ENCODE data around the gene AGBL1.
A peak's percentile ranks its signal among the peaks of the same experiment; 100 is the strongest.
"Not testable (repeated sequence)": the region's sequence is repeated elsewhere in the genome, so short reads cannot be mapped to it uniquely, and the experiment has no call there.

The AGBL1 gene

GRCh38 chr15:86121568-86122225, 42.0 kb downstream of the AGBL1 start:
- no peak for DNase-seq
- TF ChIP-seq POLR2A (IDR thresholded peaks at IDR 0.05; ENCODE audit: low read length) (no peak), GATA1 (IDR thresholded peaks at IDR 0.05; ENCODE audit: low read depth, low read length) (no peak)

- DNase-seq, result not testable (repeated sequence)
Observed at GRCh38 chr15:86122691-86123391, 43.2 kb downstream of the AGBL1 start.

DNA sequence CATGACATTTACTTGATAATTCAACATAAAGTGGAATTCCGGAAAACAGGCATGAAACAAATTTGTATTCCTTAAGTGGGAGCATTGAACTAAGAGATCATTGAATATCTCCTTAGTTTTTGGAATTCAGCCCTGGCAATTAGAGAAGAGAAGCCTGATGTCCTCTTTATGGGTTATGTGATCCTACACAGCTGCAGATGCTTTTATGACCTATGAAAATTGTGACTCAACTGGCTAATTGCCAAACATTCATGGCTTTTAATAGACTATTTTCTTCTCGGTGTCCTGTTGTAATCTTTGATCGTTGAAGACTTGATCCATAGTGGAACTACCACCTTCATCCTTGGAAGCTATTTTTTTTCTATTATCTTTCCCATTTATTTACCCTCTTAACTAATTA, 46.1 kb downstream of the AGBL1 start:
- no peak for TF ChIP-seq GATA1 (IDR thresholded peaks at IDR 0.05; ENCODE audit: low read depth, low read length)
- TF ChIP-seq POLR2A (IDR thresholded peaks at IDR 0.05; ENCODE audit: low read length), result no peak
- no peak for DNase-seq

GRCh38 chr15:86127547-86127946, 47.9 kb downstream of the AGBL1 start:
- no peak for DNase-seq
- no peak for TF ChIP-seq POLR2A (IDR thresholded peaks at IDR 0.05; ENCODE audit: low read length)
- no peak for TF ChIP-seq GATA1 (IDR thresholded peaks at IDR 0.05; ENCODE audit: low read depth, low read length)

GRCh38 chr15:86135041-86135440, 55.4 kb downstream of the AGBL1 start:
- TF ChIP-seq POLR2A (IDR thresholded peaks at IDR 0.05; ENCODE audit: low read length) (no peak), GATA1 (IDR thresholded peaks at IDR 0.05; ENCODE audit: low read depth, low read length) (no peak)
- no peak for DNase-seq

DNA sequence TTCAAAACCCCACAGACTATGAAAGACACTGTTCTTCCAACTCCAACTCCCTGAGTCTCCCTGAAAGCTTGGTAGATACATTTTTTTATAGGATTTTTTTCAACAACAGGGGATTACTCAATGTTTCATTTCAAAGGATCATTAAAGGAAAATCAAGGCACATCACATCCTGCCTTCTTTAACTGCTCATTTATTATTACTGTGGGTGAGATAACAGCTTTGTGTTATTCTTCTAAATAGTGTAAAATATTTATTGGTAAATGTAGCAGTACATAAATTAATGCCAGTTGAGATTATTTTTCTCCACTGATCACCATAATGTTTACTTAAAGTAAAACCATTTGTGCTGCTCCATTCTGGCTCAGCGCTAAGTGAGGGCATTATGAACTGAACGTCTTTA, 57.2 kb downstream of the AGBL1 start:
- no peak for DNase-seq
- TF ChIP-seq GATA1 (IDR thresholded peaks at IDR 0.05; ENCODE audit: low read depth, low read length), result no peak
- no peak for TF ChIP-seq POLR2A (IDR thresholded peaks at IDR 0.05; ENCODE audit: low read length)

- DNase-seq, result no peak
- TF ChIP-seq POLR2A (IDR thresholded peaks at IDR 0.05; ENCODE audit: low read length) (no peak), GATA1 (IDR thresholded peaks at IDR 0.05; ENCODE audit: low read depth, low read length) (no peak)
Observed at GRCh38 chr15:86138798-86139197, 59.1 kb downstream of the AGBL1 start.

DNA sequence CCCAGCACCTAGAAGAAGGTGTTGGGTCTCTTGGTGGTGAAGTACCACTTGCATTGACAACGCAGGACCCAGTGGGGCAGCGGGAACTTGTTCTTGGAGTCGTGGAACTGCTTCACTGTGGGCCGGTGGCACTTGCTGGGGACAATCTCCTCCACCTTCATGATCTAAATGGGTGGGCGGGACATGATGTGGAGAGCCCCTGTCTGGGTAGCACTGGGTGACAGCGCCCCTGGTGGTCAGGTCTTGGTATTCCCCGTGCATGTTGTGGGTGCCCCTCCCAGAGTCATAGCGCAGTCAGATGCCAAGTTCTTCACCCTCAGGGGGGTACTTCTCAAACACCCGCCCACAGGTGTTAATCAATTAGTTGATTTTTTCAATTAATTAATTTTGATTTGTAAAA, 60.2 kb downstream of the AGBL1 start:
- no peak for TF ChIP-seq GATA1 (IDR thresholded peaks at IDR 0.05; ENCODE audit: low read depth, low read length)
- no peak for TF ChIP-seq POLR2A (IDR thresholded peaks at IDR 0.05; ENCODE audit: low read length)
- peak; percentile 8 to 23 for DNase-seq

- DNase-seq, result no peak
- TF ChIP-seq GATA1 (IDR thresholded peaks at IDR 0.05; ENCODE audit: low read depth, low read length) (no peak), POLR2A (IDR thresholded peaks at IDR 0.05; ENCODE audit: low read length) (no peak)
Observed at GRCh38 chr15:86154705-86155104, 75.0 kb downstream of the AGBL1 start.

DNA sequence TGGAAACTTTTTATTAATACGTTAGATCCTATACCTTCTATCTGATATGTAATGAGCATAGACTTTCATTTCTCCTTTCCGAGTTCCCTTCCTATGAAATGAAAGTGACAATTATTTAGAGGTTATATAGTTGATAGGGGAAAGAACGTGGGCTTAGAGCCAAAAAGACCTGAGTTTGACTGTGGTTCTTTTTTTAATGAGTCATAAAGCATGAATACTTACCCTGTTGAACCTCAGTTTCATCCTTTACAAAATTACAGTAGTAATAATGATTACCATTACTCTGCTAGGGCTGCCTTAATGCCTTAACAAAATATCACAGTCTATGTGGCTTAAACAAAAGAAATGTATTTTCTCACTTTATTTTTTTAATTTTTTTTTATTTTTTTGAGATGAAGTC, 75.9 kb downstream of the AGBL1 start:
- DNase-seq, result no peak
- TF ChIP-seq POLR2A (IDR thresholded peaks at IDR 0.05; ENCODE audit: low read length) (no peak), GATA1 (IDR thresholded peaks at IDR 0.05; ENCODE audit: low read depth, low read length) (no peak)

- TF ChIP-seq GATA1 (IDR thresholded peaks at IDR 0.05; ENCODE audit: low read depth, low read length) (no peak), POLR2A (IDR thresholded peaks at IDR 0.05; ENCODE audit: low read length) (no peak)
Observed at GRCh38 chr15:86157606-86158293, 78.1 kb downstream of the AGBL1 start.

DNA sequence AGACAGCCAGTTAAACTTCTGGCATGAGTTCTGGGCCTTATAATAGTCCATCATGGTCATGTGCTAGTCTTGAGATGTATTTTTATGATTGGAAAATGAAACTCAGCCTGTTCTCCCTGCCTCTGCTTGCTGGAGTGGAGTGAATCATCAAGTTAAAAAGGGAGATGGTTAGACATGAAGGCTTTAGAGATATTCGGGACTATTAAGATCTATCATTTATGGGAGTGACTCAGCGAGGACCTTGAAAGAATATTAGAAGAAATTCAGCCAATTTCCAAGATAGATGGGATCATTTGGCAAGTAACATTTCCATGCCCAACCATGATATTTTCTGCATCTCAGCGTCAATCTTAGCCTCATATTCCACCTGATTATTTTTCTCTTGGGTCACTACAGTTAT, 79.8 kb downstream of the AGBL1 start:
- no peak for DNase-seq
- TF ChIP-seq POLR2A (IDR thresholded peaks at IDR 0.05; ENCODE audit: low read length), result no peak
- TF ChIP-seq GATA1 (IDR thresholded peaks at IDR 0.05; ENCODE audit: low read depth, low read length), result no peak

More at GRCh38 chr15:86157606-86158293, 78.1 kb downstream of the AGBL1 start:
- no peak for DNase-seq

DNA sequence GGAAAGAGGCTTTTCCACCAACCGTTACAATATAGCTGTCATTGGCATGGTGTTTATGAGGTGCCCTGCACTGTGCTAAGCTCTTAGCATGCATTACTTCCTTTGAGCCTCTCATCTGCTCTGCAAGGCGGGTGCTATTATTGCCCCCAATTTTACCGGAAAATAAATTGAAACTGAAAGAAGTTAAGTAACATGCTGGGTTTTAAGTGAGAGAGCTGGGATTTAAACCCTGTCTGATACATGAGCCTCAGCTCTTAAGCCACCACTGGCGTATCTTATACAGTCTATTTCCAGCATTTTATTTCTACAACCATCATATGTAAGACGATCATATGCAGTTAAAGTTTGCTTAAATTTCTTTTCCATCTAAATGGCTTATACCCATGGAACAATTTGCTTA, 81.6 kb downstream of the AGBL1 start:
- DNase-seq, result no peak
- TF ChIP-seq POLR2A (IDR thresholded peaks at IDR 0.05; ENCODE audit: low read length), result no peak
- TF ChIP-seq GATA1 (IDR thresholded peaks at IDR 0.05; ENCODE audit: low read depth, low read length), result no peak

DNA sequence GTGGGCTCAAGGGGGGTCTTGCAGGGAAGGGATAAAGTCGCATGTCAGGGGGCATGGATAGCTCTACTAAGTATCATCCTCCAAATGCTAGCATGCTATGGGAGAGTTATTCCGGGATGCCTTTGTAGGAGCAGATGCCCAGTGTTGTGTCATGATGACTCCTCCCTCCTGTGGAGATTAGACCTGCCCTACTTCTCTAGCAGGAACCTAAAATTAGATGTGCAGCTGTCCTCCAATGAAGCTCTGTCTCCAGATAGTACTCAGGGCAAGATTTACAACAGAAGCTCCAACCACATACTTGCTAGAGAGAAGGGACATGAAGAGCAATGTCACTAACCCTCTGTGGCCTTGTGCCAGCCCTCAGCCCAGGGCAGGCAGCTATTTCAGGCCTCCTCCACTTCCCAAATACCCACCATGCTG, 82.5 kb downstream of the AGBL1 start:
- DNase-seq, result no peak
- TF ChIP-seq GATA1 (IDR thresholded peaks at IDR 0.05; ENCODE audit: low read depth, low read length) (no peak), POLR2A (IDR thresholded peaks at IDR 0.05; ENCODE audit: low read length) (no peak)

DNA sequence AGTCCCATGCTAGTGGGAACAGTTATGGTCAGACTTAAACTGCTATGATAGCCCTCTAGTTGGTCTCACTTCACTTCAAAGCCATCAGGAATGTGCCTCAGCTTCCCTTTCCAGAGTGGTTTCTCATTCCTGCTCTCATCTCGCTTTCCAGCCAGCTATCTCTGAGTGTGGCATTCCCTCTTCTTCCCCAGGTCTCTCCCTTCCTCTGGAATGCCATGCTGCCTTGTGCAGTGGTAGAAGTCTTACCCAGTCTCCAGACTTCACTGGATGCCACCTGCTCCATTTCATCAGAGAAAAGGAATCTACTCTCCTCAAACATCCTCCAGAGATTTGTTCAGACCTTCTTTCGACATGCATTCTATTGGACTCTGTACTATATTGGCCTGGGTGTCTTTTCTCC, 83.0 kb downstream of the AGBL1 start:
- DNase-seq, result no peak
- TF ChIP-seq GATA1 (IDR thresholded peaks at IDR 0.05; ENCODE audit: low read depth, low read length) (no peak), POLR2A (IDR thresholded peaks at IDR 0.05; ENCODE audit: low read length) (no peak)
